ENCODE results near the gene IDH2.

DNA sequence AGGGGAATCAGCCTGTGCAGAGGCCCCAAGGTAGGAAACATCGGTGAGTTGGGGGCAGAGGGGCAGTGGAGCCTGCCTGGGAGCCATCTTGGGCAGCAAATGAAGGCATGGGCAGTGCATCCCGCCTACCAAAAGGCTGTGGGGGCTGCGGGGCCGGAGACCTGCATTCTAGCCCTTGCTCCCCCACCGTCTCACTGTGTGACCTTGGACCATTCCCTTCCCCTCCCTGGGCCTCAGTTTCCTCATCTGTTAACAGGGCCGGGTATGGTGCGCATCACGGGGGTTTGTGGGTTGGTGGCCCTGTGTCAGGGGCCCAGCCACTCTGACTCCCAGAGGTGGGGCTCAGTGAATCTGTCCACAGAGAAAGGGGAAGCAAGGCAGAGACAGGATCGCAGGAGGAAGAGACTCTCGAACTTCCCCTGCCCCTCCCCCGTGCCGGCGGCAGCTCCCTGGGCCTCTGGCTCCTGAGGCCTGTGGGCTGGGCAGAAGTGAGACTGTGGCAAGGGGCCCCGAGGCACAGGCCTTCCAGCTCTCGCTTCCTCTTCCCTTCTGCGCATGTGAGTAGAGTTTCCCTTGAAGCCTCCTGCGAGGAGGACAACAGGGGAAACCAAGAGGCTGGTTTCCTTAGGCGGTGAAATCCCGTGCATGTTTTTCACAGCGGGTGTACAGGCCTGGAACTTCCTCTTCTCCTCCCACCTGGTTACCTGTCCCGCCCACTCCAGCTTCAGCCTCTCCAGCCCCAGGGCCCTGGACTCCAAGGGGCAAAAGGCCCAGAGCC lies 42.9 kb downstream of the IDH2 start:
- TF ChIP-seq, protein P1, sequence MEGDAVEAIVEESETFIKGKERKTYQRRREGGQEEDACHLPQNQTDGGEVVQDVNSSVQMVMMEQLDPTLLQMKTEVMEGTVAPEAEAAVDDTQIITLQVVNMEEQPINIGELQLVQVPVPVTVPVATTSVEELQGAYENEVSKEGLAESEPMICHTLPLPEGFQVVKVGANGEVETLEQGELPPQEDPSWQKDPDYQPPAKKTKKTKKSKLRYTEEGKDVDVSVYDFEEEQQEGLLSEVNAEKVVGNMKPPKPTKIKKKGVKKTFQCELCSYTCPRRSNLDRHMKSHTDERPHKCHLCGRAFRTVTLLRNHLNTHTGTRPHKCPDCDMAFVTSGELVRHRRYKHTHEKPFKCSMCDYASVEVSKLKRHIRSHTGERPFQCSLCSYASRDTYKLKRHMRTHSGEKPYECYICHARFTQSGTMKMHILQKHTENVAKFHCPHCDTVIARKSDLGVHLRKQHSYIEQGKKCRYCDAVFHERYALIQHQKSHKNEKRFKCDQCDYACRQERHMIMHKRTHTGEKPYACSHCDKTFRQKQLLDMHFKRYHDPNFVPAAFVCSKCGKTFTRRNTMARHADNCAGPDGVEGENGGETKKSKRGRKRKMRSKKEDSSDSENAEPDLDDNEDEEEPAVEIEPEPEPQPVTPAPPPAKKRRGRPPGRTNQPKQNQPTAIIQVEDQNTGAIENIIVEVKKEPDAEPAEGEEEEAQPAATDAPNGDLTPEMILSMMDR (IDR thresholded peaks at IDR 0.05; ENCODE audit: low read depth, low read length, missing input control) = no peak
- TF ChIP-seq YY1 (IDR thresholded peaks at IDR 0.05) (no peak), EGR1 (IDR thresholded peaks at IDR 0.05; ENCODE audit: low read depth in 2 of 2) (peak in 1 of 2 donors; percentile 8), JUND (IDR thresholded peaks at IDR 0.05) (no peak), SP1 (IDR thresholded peaks at IDR 0.05) (no peak)
- TF ChIP-seq, protein P2, sequence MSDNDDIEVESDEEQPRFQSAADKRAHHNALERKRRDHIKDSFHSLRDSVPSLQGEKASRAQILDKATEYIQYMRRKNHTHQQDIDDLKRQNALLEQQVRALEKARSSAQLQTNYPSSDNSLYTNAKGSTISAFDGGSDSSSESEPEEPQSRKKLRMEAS (IDR thresholded peaks at IDR 0.05) = peak; percentile 67
- TF ChIP-seq, protein P3, sequence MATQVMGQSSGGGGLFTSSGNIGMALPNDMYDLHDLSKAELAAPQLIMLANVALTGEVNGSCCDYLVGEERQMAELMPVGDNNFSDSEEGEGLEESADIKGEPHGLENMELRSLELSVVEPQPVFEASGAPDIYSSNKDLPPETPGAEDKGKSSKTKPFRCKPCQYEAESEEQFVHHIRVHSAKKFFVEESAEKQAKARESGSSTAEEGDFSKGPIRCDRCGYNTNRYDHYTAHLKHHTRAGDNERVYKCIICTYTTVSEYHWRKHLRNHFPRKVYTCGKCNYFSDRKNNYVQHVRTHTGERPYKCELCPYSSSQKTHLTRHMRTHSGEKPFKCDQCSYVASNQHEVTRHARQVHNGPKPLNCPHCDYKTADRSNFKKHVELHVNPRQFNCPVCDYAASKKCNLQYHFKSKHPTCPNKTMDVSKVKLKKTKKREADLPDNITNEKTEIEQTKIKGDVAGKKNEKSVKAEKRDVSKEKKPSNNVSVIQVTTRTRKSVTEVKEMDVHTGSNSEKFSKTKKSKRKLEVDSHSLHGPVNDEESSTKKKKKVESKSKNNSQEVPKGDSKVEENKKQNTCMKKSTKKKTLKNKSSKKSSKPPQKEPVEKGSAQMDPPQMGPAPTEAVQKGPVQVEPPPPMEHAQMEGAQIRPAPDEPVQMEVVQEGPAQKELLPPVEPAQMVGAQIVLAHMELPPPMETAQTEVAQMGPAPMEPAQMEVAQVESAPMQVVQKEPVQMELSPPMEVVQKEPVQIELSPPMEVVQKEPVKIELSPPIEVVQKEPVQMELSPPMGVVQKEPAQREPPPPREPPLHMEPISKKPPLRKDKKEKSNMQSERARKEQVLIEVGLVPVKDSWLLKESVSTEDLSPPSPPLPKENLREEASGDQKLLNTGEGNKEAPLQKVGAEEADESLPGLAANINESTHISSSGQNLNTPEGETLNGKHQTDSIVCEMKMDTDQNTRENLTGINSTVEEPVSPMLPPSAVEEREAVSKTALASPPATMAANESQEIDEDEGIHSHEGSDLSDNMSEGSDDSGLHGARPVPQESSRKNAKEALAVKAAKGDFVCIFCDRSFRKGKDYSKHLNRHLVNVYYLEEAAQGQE (IDR thresholded peaks at IDR 0.05) = no peak
- TF ChIP-seq, protein P4, sequence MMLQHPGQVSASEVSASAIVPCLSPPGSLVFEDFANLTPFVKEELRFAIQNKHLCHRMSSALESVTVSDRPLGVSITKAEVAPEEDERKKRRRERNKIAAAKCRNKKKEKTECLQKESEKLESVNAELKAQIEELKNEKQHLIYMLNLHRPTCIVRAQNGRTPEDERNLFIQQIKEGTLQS (IDR thresholded peaks at IDR 0.05) = no peak

Measured in liver (tissue), 3 donors.